Keratinocyte (primary cell): ENCODE results near the gene PRXL2B. TPM values are rescaled to one million over a fixed set of nuclear protein-coding genes. Genes with fewer than 3 reads are reported as not detected.

Experiments used
- DNase-seq: peaks from one replicate; pipeline ENCODE4 v3.0.0-alpha.2; 2011; ENCODE audit warnings: low read depth, missing footprints, low spot score
- FAIRE-seq: peaks from 2 replicates; lab custom pipeline; 2011; peaks lifted over from hg19 to GRCh38; lab: Jason Lieb, UNC
- H2AFZ ChIP-seq: 2 replicates; pipeline ENCODE4 v1.6.0; 2012; ENCODE audit warnings: low read length, control low read depth, inconsistent platforms; ENCODE audit not compliant: control insufficient read depth
- H3K27ac ChIP-seq: 2 replicates; pipeline ENCODE4 v1.5.1; 2011; ENCODE audit warnings: low read length; ENCODE audit not compliant: control insufficient read depth, insufficient read depth
- H3K27me3 ChIP-seq: 3 replicates; pipeline ENCODE4 v1.6.0; 2011; ENCODE audit warnings: low read length; ENCODE audit not compliant: control insufficient read depth, insufficient read depth; ENCODE audit errors: extremely low read depth
- H3K36me3 ChIP-seq, 2 experiments: 2 replicates in 1 of 2; 3 replicates in 1 of 2; pipeline ENCODE4 v1.5.1; 2011; ENCODE audit warnings: low read length in 2 of 2, mild to moderate bottlenecking in 1 of 2; ENCODE audit not compliant: control insufficient read depth in 2 of 2, insufficient read depth in 2 of 2; ENCODE audit errors: extremely low read depth in 1 of 2
- H3K4me1 ChIP-seq: 3 replicates; pipeline ENCODE4 v1.5.1; 2011; ENCODE audit warnings: low read length; ENCODE audit not compliant: control insufficient read depth, insufficient read depth; ENCODE audit errors: extremely low read depth
- H3K4me2 ChIP-seq: 3 replicates; pipeline ENCODE4 v1.6.0; 2011; ENCODE audit warnings: low read depth, low read length; ENCODE audit not compliant: control insufficient read depth, insufficient read depth; ENCODE audit errors: extremely low read depth
- H3K4me3 ChIP-seq, 3 experiments: fragments of 200-600 bp in 1 of 3; sonication (generic) in 1 of 3; 2 replicates in 2 of 3; 3 replicates in 1 of 3; pipeline ENCODE4 v1.5.1; 2011 to 2016; ENCODE audit warnings: low read length in 3 of 3, mild to moderate bottlenecking in 3 of 3, control low read depth in 2 of 3, inconsistent platforms in 1 of 3, low read depth in 1 of 3, mixed read lengths in 1 of 3, mixed run types in 1 of 3, moderate library complexity in 1 of 3; ENCODE audit not compliant: control insufficient read depth in 2 of 3, insufficient read depth in 2 of 3; ENCODE audit errors: extremely low read depth in 1 of 3
- H3K79me2 ChIP-seq: 2 replicates; pipeline ENCODE4 v1.6.0; 2012; ENCODE audit warnings: low read length; ENCODE audit not compliant: control insufficient read depth, insufficient read depth
- H3K9ac ChIP-seq: 3 replicates; pipeline ENCODE4 v1.6.0; 2011; ENCODE audit warnings: low read length; ENCODE audit not compliant: control insufficient read depth, insufficient read depth; ENCODE audit errors: extremely low read depth
- H3K9me1 ChIP-seq: 3 replicates; pipeline ENCODE4 v1.6.0; 2011; ENCODE audit warnings: low read length; ENCODE audit not compliant: control insufficient read depth, insufficient read depth; ENCODE audit errors: extremely low read depth
- H3K9me3 ChIP-seq: 2 replicates; pipeline ENCODE4 v1.5.1; 2012; ENCODE audit warnings: low read depth, low read length; ENCODE audit not compliant: control insufficient read depth
- H4K20me1 ChIP-seq: 3 replicates; pipeline ENCODE4 v1.6.0; 2011; ENCODE audit warnings: low read length; ENCODE audit not compliant: control insufficient read depth, insufficient read depth; ENCODE audit errors: extremely low read depth
- CTCF ChIP-seq, 3 experiments: IDR thresholded peaks in 1 of 3; conservative IDR thresholded peaks in 1 of 3; optimal IDR thresholded peaks in 1 of 3; 2 replicates in 2 of 3; 3 replicates in 1 of 3; pipeline versions ENCODE3 to v1.5.1; 2011; ENCODE audit warnings: low read length in 3 of 3, mild to moderate bottlenecking in 3 of 3, moderate library complexity in 2 of 3, control low read depth in 1 of 3, inconsistent platforms in 1 of 3; ENCODE audit not compliant: insufficient read depth in 2 of 3; ENCODE audit errors: extremely low read depth in 1 of 3
- EZH2 ChIP-seq: IDR thresholded peaks from one replicate; pipeline ENCODE4 v1.6.1; 2012; ENCODE audit warnings: inconsistent platforms, mild to moderate bottlenecking, low read length, moderate library complexity
- dilution Hi-C: fragments of 300-500 bp; cut with MboI; formaldehyde crosslinking; loops from one replicate; pipeline ENCODE4 v1.7.0; 2020; ENCODE audit warnings: low sequenced_read_pairs; ENCODE audit not compliant: extremely low pct_ligation_motif_present
- polyA plus RNA-seq, 5 experiments: library from polyadenylated mRNA; depleted of rRNA in 3 of 5; stranded (reverse) in 3 of 5; stranded (forward) in 1 of 5; unstranded in 1 of 5; fragments of >200 nt; gene quantifications; 1 replicate in 1 of 5; 2 replicates in 3 of 5; 3 replicates in 1 of 5; pipeline versions ENCODE4 v1.2.1 to v1.2.3, GENCODE V29; 2011 to 2012; ENCODE audit warnings: missing spikeins in 2 of 5, low read depth in 1 of 5, low replicate concordance in 1 of 5

The PRXL2B gene
- polyA plus RNA-seq, 1 donor (not counting 4 experiments of a cell fraction or from before 2014, with no cell fraction given): 11.4 TPM

GRCh38 chr1:2543543-2544092 lies 43.0 kb upstream of the PRXL2B start:
- no peaks in the 10 kb centered on the region for H3K79me2 ChIP-seq
- H3K4me1 ChIP-seq: peaks cover 30% of the 10 kb centered on the region
- no peaks in the 10 kb centered on the region for H3K36me3 ChIP-seq
- no peaks in the 10 kb centered on the region for H3K27me3 ChIP-seq
- H2AFZ ChIP-seq: no peak overlapping the region
- no peak overlapping the region for H3K27ac ChIP-seq
- DNase-seq: no peak
- no peak overlapping the region for H3K4me2 ChIP-seq
- TF ChIP-seq EZH2: no peak
- TF ChIP-seq CTCF (optimal IDR thresholded peaks at IDR 0.05 in 1 of 3, IDR thresholded peaks at IDR 0.05 in 1 of 3, conservative IDR thresholded peaks at IDR 0.05 in 1 of 3; ENCODE audit: extremely low read depth in 1 of 3, insufficient read depth in 2 of 3, low read length in 3 of 3): no peak
- no peaks in the 10 kb centered on the region for H3K9me1 ChIP-seq
- no peak for FAIRE-seq
- no peaks in the 10 kb centered on the region for H4K20me1 ChIP-seq
- dilution Hi-C loops: no loop called here
- no peak overlapping the region for H3K4me3 ChIP-seq
- no peaks in the 10 kb centered on the region for H3K9me3 ChIP-seq
- no peak overlapping the region for H3K9ac ChIP-seq

DNA sequence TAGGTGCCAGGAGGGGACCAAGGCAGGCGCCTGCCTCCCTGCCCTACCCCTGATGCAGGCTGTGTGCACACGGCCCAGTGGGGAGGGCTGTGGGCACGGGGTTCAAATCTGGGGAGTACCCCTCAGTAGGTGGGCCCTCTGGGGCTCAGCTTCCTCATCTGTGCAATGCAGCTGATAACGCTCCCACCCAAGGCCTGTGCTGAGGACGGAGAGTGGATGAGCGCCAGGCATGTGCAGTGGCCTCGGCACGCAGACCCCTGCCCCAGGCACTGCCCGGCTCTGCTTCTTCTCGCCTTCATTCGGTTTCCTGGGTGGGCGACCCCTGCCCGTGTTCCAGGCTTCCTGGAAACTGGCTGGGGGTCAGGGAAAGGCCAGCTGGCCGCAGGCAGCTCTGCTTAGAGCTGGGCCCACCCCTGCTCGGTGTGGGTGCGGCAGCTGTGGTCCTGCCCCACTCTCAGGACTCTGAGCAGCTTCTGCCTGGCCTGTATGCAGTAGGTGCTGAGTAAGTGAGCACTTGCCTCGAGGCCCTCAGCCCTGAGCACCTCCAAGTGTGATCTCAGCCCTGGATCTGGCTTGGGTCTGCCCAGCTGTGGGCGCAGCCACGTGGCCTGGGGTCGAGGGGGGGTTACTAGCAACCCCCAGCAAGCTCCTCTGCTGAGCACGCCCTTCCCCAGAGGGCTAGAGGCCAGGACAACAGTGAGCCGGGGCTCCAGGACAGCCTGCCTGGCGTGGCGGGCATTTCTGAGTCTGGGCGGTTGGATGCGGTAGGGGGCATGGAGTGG lies 42.3 kb upstream of the PRXL2B start:
- Histone ChIP-seq H3K9ac (no peak overlapping the region), H3K27ac (no peak overlapping the region), H3K79me2 (no peaks in the 10 kb centered on the region), H4K20me1 (no peaks in the 10 kb centered on the region), H3K4me2 (no peak overlapping the region), H3K36me3 (no peaks in the 10 kb centered on the region), H3K4me3 (no peak overlapping the region), H2AFZ (no peak overlapping the region), H3K4me1 (peaks cover 35% of the 10 kb centered on the region), H3K27me3 (no peaks in the 10 kb centered on the region), H3K9me3 (no peaks in the 10 kb centered on the region), H3K9me1 (no peaks in the 10 kb centered on the region)
- dilution Hi-C loops: no loop called here
- no peak for FAIRE-seq
- no peak for TF ChIP-seq EZH2
- no peak for TF ChIP-seq CTCF (optimal IDR thresholded peaks at IDR 0.05 in 1 of 3, IDR thresholded peaks at IDR 0.05 in 1 of 3, conservative IDR thresholded peaks at IDR 0.05 in 1 of 3; ENCODE audit: extremely low read depth in 1 of 3, insufficient read depth in 2 of 3, low read length in 3 of 3)
- DNase-seq: no peak
